SK-N-SH treated with all-trans-retinoic acid at 6 μM for 48 hours (cell line): ENCODE results near the gene LGR5.
"Not testable (repeated sequence)": the region's sequence is repeated elsewhere in the genome, so short reads cannot be mapped to it uniquely, and the experiment has no call there.

Experiments
- ARNTL ChIP-seq: fragments of 450-650 bp; formaldehyde crosslinking; IDR thresholded peaks from 2 replicates; pipeline ENCODE4 v1.5.0; 2020; ENCODE audit warnings: low read depth, mild to moderate bottlenecking, moderate library complexity, borderline replicate concordance
- CREB5 ChIP-seq: fragments of 250-450 bp; sonication (Bioruptor Pico); IDR thresholded peaks from 2 replicates; pipeline ENCODE4 v1.5.1; 2020; ENCODE audit warnings: low read depth, mild to moderate bottlenecking, moderate library complexity
- CSDC2 ChIP-seq: fragments of 250-450 bp; sonication (Bioruptor Pico); IDR thresholded peaks from 2 replicates; pipeline ENCODE4 v1.5.0; 2020; ENCODE audit warnings: mild to moderate bottlenecking, moderate library complexity
- ISL1 ChIP-seq: fragments of 250-450 bp; sonication (Bioruptor Pico); IDR thresholded peaks from 2 replicates; pipeline ENCODE4 v2.1.2; 2022; ENCODE audit warnings: mild to moderate bottlenecking, moderate library complexity
- OSR1 ChIP-seq: fragments of 250-450 bp; sonication (Bioruptor Pico); IDR thresholded peaks from 2 replicates; pipeline ENCODE4 v1.8.0; 2022; ENCODE audit warnings: moderate library complexity, mild to moderate bottlenecking, inconsistent platforms
- PATZ1 ChIP-seq: fragments of 250-450 bp; sonication (Bioruptor Pico); IDR thresholded peaks from 2 replicates; pipeline ENCODE4 v1.8.0; 2020; ENCODE audit warnings: mild to moderate bottlenecking, moderate library complexity, borderline replicate concordance
- RARB ChIP-seq: fragments of 250-450 bp; sonication (Bioruptor Pico); IDR thresholded peaks from 2 replicates; pipeline ENCODE4 v1.8.0; 2021; ENCODE audit warnings: mild to moderate bottlenecking, moderate library complexity
- SNAI2 ChIP-seq: fragments of 250-450 bp; sonication (Bioruptor Pico); IDR thresholded peaks from 2 replicates; pipeline ENCODE4 v1.5.0; 2020; ENCODE audit warnings: mild to moderate bottlenecking, moderate library complexity
- TCF4 ChIP-seq: fragments of 250-450 bp; sonication (Bioruptor Pico); IDR thresholded peaks from 2 replicates; pipeline ENCODE4 v1.8.0; 2021; ENCODE audit warnings: mild to moderate bottlenecking, moderate library complexity, borderline replicate concordance
- TSHZ2 ChIP-seq: fragments of 250-450 bp; sonication (Bioruptor Pico); IDR thresholded peaks from 2 replicates; pipeline ENCODE4 v1.5.0; 2020; ENCODE audit warnings: mild to moderate bottlenecking, moderate library complexity
- ZC3H10 ChIP-seq: fragments of 250-450 bp; sonication (Bioruptor Pico); IDR thresholded peaks from 2 replicates; pipeline ENCODE4 v1.5.1; 2021; ENCODE audit warnings: mild to moderate bottlenecking, moderate library complexity
- ZFP3 ChIP-seq: fragments of 250-450 bp; sonication (Bioruptor Pico); IDR thresholded peaks from 2 replicates; pipeline ENCODE4 v1.5.0; 2020; ENCODE audit warnings: mild to moderate bottlenecking, moderate library complexity
- ZNF8 ChIP-seq: fragments of 450-650 bp; formaldehyde crosslinking; IDR thresholded peaks from 2 replicates; pipeline ENCODE4 v1.5.0; 2020; ENCODE audit warnings: mild to moderate bottlenecking, moderate library complexity

- TF ChIP-seq ZC3H10; ARNTL (CRISPR knock-in tag); ZNF8 (CRISPR knock-in tag); CREB5 (CRISPR knock-in tag); RARB (CRISPR knock-in tag); PATZ1 (CRISPR knock-in tag); TCF4 (CRISPR knock-in tag); CSDC2 (CRISPR knock-in tag); ZFP3 (CRISPR knock-in tag); TSHZ2 (CRISPR knock-in tag); ISL1 (CRISPR knock-in tag); OSR1; SNAI2 (CRISPR knock-in tag): not testable (repeated sequence)
These were observed 51.2 kb downstream of the LGR5 start for GRCh38 chr12:71490844-71491243.
